Neutrophil (primary cell): ENCODE measurements around the gene HMCN1.

Experiments
- H3K27ac ChIP-seq: fragments of 200-600 bp; sonication (generic); 2 replicates; pipeline ENCODE4 v1.5.1; 2016; ENCODE audit warnings: mild to moderate bottlenecking, moderate library complexity
- H3K27me3 ChIP-seq: fragments of 200-600 bp; sonication (generic); 2 replicates; pipeline ENCODE4 v1.6.0; 2016; ENCODE audit warnings: mild to moderate bottlenecking
- H3K36me3 ChIP-seq: fragments of 200-600 bp; sonication (generic); 2 replicates; pipeline ENCODE4 v1.5.1; 2017
- H3K4me1 ChIP-seq, 2 experiments: fragments of 200-600 bp in 1 of 2; sonication (generic) in 1 of 2; 1 replicate in 1 of 2; 2 replicates in 1 of 2; pipeline versions ENCODE4 v1.5.1 to v1.6.1; 2013 to 2016; ENCODE audit warnings: low read depth in 1 of 2, low read length in 1 of 2, mild to moderate bottlenecking in 1 of 2, moderate library complexity in 1 of 2; ENCODE audit not compliant: control insufficient read depth in 1 of 2, insufficient read depth in 1 of 2
- H3K4me3 ChIP-seq, 2 experiments: fragments of 200-600 bp in 1 of 2; sonication (generic) in 1 of 2; 1 replicate in 1 of 2; 2 replicates in 1 of 2; pipeline ENCODE4 v1.5.1; 2013 to 2016; ENCODE audit warnings: low read depth in 1 of 2, low read length in 1 of 2, mild to moderate bottlenecking in 1 of 2, moderate library complexity in 1 of 2
- H3K9me3 ChIP-seq: fragments of 200-600 bp; sonication (generic); 2 replicates; pipeline ENCODE4 v1.5.1; 2016
- CTCF ChIP-seq: fragments of 200-600 bp; sonication (generic); IDR thresholded peaks from 2 replicates; pipeline ENCODE4 v1.5.1; 2016; ENCODE audit warnings: antibody characterized with exemption

Gene HMCN1

DNA sequence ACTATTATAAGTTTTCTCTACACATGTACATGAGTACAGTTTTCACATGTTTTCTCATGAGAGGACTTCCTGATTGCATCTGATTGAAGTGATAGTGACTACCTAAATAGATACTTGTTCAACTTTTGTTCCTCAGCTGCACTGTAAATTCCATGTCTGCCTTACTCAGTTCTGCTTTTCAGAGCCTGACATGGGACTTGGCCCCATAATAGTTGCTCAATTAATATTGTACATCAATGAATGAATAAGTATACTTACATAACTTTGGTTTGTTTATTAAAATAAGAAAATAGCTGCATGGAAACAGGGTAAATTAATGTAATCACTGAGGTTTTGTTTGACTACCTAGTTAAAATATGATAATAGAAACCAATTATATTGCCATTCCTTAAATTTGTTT is 78.7 kb downstream of the HMCN1 start:
- H3K36me3 ChIP-seq: no peaks in the 10 kb centered on the region
- TF ChIP-seq CTCF: no peak
- no peaks in the 10 kb centered on the region for H3K27me3 ChIP-seq
- H3K9me3 ChIP-seq: no peaks in the 10 kb centered on the region
- H3K4me1 ChIP-seq: no peaks in the 10 kb centered on the region
- no peak overlapping the region for H3K4me3 ChIP-seq
- no peak overlapping the region for H3K27ac ChIP-seq

- no peaks in the 10 kb centered on the region for H3K27me3 ChIP-seq
- no peak overlapping the region for H3K27ac ChIP-seq
- no peak overlapping the region for H3K4me3 ChIP-seq
- no peaks in the 10 kb centered on the region for H3K9me3 ChIP-seq
- no peak for TF ChIP-seq CTCF
- no peaks in the 10 kb centered on the region for H3K4me1 ChIP-seq
- no peaks in the 10 kb centered on the region for H3K36me3 ChIP-seq
These were observed 79.3 kb downstream of the HMCN1 start for GRCh38 chr1:185813401-185813979.

- H3K27me3 ChIP-seq: no peaks in the 10 kb centered on the region
- no peaks in the 10 kb centered on the region for H3K9me3 ChIP-seq
- no peak overlapping the region for H3K27ac ChIP-seq
- H3K36me3 ChIP-seq: no peaks in the 10 kb centered on the region
- H3K4me3 ChIP-seq: no peak overlapping the region
- TF ChIP-seq CTCF: no peak
- no peaks in the 10 kb centered on the region for H3K4me1 ChIP-seq
These were observed 82.3 kb downstream of the HMCN1 start for GRCh38 chr1:185816460-185816859.

- H3K36me3 ChIP-seq: no peaks in the 10 kb centered on the region
- TF ChIP-seq CTCF: no peak
- no peak overlapping the region for H3K4me3 ChIP-seq
- H3K9me3 ChIP-seq: no peaks in the 10 kb centered on the region
- H3K4me1 ChIP-seq: no peaks in the 10 kb centered on the region
- no peak overlapping the region for H3K27ac ChIP-seq
- no peaks in the 10 kb centered on the region for H3K27me3 ChIP-seq
These were observed 85.6 kb downstream of the HMCN1 start for GRCh38 chr1:185819798-185820197.

DNA sequence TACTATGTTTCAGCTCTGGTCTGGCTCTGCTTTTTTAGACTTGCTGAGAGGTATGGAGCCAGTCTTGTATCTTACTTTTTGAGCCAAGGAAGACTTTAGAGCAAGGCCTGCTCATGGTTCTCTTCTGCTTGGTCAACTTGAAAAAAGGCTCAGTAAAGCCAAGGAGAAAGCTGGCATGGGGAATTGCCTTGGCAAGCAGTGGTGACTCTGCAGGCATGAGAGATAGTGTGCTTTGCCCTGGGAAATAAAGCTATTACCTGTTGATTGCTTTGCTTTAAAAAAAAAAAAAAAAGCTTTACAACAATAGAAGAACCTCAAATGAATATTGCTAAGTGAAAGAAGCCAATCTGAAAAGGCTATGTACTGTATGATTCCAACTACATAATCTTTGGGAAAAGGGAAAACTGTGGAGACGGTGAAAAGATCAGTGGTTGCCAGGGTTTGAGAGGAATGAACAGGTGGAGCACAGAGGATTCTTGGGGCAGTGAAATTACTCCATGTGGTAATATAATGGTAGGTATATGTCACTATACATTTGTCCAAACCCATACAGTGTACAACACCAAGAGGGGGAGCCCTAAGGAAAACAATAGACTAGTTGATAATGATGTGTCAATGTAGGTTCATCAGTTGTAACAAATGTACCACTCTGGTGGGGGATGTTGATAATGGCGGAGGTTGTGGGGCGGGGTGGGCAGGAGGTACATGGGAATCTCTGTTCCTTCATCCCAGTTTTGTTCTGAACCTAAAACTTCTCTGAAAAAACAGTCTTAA is 87.6 kb downstream of the HMCN1 start:
- Histone ChIP-seq H3K36me3 (no peaks in the 10 kb centered on the region), H3K27me3 (no peaks in the 10 kb centered on the region), H3K4me3 (no peak overlapping the region), H3K4me1 (no peaks in the 10 kb centered on the region), H3K27ac (no peak overlapping the region), H3K9me3 (no peaks in the 10 kb centered on the region)
- TF ChIP-seq CTCF: no peak
